Smooth muscle cell of the pulmonary artery (primary cell): ENCODE results near the gene STK24. TPM values are rescaled to one million over a fixed set of nuclear protein-coding genes. Genes with fewer than 3 reads are reported as not detected.

Experiments used
- total RNA-seq: library from RNA; depleted of rRNA; stranded (reverse); fragments of >200 nt; gene quantifications from 2 replicates; pipeline ENCODE4 v1.2.3, GENCODE V29; 2014

The STK24 gene
- total RNA-seq = 52.2 and 53.2 TPM in 2 replicates

DNA sequence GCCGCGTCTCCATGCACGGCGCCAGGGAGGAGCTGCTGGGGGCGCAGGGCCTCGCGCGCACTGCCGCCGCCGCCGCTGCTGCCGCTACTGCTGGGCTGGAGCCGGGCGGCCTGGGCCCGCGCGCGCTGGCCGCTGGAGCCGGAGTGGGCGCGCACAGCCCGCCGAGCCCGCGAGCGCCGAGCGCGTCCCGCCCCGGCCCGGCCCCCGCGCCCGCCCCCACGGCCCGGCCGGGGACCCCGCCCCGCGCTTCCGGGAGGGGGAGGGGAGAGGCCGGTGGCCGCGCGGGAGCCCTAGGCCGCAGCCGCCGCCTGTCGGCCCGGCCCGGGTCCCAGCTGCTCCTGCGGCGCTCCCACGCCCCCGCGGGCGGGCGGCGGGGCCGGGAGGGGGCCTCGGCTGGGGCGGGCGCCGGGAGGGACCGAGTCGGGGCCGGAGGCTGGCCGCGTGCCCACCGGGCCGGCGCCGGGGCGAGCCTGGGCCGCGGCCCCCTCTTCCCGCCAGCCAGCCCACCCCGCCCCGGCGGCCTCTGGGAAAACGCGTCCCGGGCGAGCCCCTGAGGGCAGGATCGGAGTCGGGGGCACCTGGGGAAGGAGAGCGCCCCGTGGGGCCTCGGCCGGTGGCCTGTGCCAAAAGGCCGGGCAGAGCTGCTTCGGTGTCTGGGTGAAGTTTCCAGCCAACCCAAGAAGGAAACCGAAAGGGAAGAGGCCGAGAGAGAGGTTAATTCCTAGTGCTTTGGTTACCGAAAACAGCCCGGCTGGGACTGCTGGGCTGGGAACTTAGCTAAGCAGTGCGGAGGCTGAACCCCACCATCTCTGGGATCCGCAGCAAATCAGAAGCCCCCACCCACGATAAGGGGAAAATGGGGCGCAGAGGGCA lies at the start of gene STK24:
TSS of gene STK24 (minus strand) at position 145 of the 873 bp plus-strand sequence. CDS start 321 bp downstream, outside the sequence.

Other genes with a start within 250 kb of the STK24 start
- gene SLC15A1, start 175.6 kb upstream of the STK24 start, total RNA-seq = 0.03 TPM in 1 of 2 replicates, not detected in the other